Peyer's patch (tissue), 4 donors: Measurements from ENCODE around the gene GLIPR1L2.
"Not testable (repeated sequence)": the region's sequence is repeated elsewhere in the genome, so short reads cannot be mapped to it uniquely, and the experiment has no call there.

Experiments used
- POLR2A ChIP-seq, 2 donors: fragments of 450-650 bp; IDR thresholded peaks; one replicate each; pipeline ENCODE4 v1.5.1; 2017; ENCODE audit warnings: antibody characterized with exemption in 2 of 2, mild to moderate bottlenecking in 2 of 2, moderate library complexity in 2 of 2
- TF ChIP-seq, protein P1 (sequence below), 6 experiments: fragments of 450-650 bp in 4 of 6; fragments of 200-600 bp in 2 of 6; sonication (generic) in 1 of 6; IDR thresholded peaks; one replicate each; pipeline ENCODE4 v1.5.1; 2017 to 2019; ENCODE audit warnings: antibody characterized with exemption in 6 of 6, mild to moderate bottlenecking in 3 of 6, moderate library complexity in 1 of 6

DNA sequence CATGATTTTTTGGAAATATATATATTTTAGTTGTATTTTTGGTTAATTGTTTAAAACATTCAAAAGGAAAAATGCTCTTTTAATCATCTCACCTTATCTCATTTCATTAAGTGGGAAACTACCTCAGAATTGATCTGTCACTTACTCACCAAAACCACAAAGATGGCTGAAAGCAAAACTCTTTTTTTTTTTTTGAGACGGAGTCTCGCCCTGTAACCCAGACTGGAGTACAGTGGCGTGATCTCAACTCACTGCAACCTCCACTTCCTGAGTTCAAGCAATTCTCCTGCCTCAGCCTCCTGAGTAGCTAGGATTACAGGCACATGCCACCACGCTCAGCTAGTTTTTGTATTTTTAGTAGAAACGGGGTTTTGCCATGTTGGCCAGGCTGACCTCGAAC is 44.7 kb upstream of the GLIPR1L2 start:
- TF ChIP-seq, protein P1, sequence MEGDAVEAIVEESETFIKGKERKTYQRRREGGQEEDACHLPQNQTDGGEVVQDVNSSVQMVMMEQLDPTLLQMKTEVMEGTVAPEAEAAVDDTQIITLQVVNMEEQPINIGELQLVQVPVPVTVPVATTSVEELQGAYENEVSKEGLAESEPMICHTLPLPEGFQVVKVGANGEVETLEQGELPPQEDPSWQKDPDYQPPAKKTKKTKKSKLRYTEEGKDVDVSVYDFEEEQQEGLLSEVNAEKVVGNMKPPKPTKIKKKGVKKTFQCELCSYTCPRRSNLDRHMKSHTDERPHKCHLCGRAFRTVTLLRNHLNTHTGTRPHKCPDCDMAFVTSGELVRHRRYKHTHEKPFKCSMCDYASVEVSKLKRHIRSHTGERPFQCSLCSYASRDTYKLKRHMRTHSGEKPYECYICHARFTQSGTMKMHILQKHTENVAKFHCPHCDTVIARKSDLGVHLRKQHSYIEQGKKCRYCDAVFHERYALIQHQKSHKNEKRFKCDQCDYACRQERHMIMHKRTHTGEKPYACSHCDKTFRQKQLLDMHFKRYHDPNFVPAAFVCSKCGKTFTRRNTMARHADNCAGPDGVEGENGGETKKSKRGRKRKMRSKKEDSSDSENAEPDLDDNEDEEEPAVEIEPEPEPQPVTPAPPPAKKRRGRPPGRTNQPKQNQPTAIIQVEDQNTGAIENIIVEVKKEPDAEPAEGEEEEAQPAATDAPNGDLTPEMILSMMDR (IDR thresholded peaks at IDR 0.05): not testable (repeated sequence)
- TF ChIP-seq POLR2A (IDR thresholded peaks at IDR 0.05): not testable (repeated sequence)
